GM15510 (cell line): ENCODE data around the gene SLC24A4.

Experiments used
- POLR2A ChIP-seq: IDR thresholded peaks from 3 replicates; pipeline ENCODE4 v1.6.1; 2011; ENCODE audit warnings: borderline replicate concordance; ENCODE audit not compliant: insufficient read length; ENCODE audit errors: extremely low read depth

SLC24A4 gene

DNA sequence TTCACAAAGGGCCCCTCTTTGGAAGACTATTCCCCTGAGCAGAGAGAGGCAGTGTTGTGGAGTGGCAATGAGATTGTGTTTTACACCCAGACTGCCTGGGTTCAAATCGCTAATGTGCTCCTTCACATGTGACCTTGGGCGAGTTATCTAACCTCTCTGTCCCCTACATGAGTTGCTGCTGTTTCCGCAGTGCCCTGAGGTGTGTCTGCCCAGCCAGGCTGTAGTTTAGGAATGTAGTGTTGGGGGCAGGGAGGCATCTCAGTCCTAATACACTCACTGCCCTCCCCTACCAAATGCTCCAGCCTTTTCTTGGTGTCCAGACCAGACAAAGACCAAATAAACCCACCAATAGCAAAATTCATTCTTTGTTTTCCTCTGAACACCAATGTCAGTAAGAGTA is 78.6 kb downstream of the SLC24A4 start:
- TF ChIP-seq POLR2A: no peak

DNA sequence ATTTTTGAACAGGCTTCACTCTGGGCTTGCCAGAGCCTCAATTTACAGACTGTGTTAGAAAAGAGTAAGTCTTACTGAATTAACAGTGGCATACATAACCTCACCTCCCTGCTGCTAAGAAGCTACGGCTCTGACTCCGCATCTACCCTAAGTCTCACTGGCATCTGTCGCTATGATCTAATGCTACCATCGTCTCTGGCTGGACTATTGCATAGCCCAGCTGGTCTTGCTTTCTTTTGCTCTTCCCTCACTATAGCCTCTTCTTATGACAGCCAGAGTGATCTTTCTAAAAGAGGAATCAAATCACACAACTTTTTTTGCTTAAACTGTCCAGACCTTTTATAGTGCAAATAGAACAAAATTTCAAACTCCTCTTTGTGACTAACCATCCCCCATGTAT is 81.1 kb downstream of the SLC24A4 start:
- no peak for TF ChIP-seq POLR2A

DNA sequence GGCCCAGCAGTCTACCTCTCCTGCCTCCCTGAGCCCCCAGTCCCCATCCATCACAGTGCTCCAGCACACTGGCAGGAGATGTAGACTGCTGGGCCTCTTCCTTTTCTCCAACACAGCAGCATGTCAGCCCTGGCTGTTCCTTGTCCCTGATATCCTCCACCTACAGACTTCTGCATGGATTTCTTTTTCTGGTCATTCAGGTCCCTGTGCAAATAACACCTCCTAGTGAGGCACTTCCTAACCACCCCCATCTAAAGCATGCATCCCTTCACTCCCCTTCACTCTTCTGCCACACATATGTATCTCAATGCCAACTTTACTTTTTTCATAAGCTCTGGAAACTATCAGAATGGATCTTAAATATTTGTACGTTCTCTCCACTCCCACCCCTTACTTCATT is 81.5 kb downstream of the SLC24A4 start:
- no peak for TF ChIP-seq POLR2A

DNA sequence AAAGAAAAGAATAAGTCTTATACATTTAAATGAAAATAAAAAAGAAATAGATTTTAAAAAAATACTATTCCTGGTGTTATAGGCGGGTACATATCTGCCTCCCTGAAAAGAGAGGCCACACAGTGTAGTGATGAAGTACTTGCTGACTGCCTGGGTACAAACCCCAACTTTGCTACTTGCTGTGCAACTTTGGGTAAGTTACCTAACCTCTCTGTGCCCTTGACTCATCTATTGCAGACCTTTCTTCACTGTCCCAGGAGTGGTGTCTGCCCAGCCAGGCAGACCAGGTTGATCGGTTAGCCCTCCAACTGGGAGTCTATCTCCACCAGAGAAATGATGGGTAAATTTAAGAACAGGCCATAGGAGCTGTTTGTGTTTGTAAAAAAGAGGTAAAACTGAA is 82.0 kb downstream of the SLC24A4 start:
- TF ChIP-seq POLR2A: no peak

DNA sequence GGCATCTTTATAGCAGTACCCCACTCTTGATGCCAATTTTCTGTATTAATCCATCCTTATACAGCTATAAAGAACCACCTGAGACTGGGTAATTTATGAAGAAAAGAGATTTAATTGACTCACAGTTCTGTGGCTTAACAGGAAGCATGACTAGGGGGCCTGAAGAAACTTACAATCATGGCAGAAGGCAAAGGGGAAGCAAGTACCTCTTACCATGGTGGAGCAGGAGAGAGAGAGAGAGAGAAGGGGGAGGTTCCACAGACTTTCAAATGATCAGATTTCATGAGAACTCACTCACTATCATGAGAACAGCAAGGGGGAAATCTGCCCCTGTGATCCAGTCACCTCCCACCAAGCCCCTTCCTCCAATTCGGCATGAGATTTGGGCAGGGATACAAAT is 84.4 kb downstream of the SLC24A4 start:
- TF ChIP-seq POLR2A: no peak

DNA sequence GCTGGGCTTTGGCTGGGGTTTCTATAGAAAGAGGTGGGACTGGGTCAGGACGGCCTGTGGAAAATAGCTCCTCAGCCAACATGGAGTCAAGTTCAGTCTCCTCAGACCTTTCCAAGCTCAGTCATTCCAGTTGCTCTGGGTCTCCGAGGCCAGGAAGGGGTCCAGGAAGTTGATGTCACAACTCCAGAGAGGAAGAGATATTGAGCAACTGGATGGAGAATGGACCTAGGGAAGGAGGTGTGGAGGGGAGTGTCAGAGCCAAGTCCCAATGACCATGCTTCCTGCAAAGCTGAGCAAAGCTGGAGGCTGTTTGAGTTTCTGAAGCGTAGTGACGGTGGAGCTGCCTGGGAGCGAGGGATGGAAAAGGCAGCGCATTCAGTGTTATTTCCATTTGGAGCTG is 86.1 kb downstream of the SLC24A4 start:
- no peak for TF ChIP-seq POLR2A

DNA sequence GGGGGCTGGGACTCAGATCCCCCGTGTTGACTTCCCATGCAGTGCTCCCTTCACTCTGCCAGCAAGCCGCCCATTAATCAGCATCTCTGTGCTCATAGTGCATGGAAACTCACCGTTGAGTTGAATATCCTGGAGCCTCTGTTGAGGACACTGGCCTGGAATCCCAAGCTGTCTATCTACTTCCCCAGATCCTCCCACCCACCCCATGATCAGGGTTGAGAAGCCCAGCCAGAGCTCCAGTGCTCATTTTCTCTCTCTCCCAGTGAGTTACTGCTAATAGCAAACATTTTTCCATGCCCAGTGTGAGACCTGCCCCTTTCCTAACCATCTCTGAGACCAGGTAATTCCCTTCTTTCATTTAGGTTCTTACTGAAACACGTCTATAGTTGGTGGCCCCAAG is 88.2 kb downstream of the SLC24A4 start:
- TF ChIP-seq POLR2A: no peak

DNA sequence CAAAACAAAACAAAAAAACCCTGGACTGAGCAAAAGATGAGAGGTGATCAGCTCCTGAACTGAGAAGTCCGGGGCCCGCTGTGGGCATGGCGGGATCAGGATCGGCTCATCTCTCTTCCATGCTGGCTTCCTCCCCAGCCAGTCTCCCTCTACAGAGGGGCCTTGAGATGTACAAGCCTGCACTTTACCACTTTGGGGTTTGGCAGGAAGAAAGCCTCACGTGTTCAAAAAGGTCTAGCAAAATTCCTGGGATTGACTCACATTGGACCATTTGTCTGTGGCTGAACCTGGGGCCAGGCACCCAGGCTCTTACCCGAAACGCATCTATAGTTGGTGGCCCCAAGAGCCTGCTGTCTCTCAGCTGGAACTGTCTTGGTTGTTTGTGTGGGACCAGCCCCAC is 89.0 kb downstream of the SLC24A4 start:
- TF ChIP-seq POLR2A: no peak

DNA sequence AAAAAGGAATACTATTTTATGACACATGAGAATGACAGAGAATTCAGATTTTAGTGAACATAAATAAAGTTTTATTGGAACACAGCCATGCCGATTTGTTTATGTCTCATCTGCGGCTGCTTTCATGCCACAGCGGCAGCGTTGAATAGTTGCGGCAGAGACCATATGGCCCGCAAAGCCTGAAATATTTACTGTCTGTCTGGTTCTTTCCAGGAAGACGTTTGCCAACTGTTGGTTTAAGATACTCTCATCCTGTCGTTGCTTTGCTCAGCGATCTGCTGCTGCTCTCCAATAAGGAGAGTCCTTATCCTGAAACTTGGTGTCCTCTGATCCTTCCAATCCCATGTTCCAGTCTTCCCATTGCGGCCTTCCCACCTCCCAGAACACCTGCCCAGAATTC is 89.9 kb downstream of the SLC24A4 start:
- no peak for TF ChIP-seq POLR2A

DNA sequence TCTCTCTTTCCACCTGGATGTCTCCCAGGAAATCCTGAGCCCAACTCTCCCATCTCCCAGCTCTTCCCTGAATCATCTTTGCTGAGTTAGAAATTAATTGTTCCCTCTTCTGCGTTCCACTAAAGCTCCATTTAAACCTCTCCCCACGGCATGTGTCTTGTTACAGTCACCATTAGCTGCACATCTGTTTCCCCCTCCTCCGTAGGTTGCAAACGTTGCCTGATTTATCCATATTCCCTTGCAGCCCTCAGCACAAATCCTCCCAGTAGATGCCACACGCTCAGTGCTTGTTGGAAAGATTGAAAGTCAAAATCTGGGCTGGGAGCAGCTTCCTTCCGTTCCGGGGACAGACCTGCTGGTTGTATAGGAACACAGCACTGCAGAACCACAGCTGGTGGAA is 90.4 kb downstream of the SLC24A4 start:
- TF ChIP-seq POLR2A: no peak

DNA sequence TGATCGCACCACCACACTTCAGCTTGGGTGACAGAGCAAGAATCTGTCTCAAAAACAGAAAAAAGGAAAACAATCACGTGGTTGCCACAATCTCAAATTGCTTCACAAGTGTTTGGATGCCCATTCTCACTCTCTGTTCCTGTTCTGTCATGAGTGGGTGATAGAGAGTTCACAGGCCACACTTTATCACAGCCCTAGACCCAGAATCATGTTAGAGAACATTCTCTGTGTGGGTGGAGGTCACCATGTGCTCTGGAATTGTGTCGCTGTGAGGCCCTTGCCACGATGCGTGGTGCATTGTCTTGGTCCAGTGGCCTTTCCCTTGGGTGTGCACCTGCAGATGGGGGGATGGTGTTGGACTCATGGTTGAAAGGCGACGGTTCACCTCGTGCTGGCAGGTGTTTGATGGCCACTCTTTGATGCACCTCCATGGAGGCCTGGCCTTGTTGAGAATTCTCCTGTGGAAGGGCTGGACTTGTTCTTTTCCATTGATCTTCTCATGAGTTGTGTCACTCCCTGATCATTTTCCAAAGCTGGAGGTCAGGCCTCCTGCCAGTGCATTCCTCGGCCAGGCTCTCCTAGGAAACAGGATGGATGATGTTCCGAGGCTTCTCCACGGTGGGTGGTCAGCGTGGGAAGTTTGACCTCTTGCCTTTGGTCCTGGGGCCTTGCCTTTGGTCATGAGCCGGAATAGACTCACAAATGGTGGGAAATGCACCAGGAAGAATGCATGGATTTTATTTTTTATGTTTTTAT is 91.9 kb downstream of the SLC24A4 start:
- TF ChIP-seq POLR2A: no peak

DNA sequence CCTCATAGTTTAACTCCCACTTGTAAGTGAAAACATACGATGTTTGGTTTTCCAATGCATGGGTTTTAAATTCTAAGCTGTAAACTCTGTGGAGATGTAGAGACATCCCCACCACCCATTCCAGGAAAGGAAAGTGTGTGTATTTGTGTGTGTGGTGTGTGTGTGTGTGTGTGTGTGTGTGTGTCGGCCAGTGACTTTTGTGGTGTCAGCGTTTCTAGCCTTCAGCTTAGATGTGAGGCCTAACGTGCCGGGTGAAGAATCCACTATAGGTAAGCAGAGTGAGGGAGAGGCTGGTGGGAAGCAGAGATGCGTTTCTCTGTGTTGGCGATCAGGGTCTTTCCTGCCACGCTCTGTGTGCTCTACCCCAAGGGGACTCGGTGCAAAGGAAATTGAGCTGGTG is 93.0 kb downstream of the SLC24A4 start:
- no peak for TF ChIP-seq POLR2A

DNA sequence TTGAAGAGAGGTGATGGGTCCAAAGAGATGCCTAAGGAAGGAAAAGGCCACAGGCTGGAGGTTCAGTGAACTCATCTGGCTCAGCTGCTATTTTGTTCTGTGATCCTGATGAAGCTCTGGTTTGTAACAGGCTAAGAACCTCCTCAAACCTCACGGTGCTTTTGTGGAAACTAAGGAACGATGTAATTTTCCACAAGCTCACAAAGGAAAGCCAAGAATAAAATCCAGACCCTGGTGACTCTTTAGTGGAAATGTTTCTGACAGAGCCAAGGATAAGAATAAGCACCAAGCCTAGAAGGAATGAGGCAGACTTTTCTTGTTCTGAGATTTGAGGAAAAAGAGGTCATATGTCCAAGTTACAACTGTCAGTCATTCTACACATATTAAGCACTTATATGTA is 93.6 kb downstream of the SLC24A4 start:
- TF ChIP-seq POLR2A: no peak

DNA sequence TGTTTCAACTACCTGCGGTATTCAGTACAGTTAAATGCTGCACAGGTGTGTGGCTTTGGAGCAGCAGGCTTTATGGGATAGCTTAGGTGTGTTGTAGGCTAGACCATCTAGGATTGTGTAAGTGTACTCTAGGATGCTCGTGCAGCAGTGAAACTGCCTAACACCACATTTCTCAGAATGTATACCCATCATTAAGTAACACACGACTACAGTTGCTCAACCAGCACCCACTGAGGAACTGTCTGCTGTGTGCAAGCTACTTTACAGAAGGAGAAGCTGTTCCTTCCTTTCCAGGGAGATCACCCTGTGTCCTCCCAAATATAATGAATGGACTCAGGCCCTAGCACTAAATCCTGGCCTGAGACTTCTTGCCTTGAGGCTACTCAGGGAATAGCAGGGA is 94.8 kb downstream of the SLC24A4 start:
- TF ChIP-seq POLR2A: no peak

DNA sequence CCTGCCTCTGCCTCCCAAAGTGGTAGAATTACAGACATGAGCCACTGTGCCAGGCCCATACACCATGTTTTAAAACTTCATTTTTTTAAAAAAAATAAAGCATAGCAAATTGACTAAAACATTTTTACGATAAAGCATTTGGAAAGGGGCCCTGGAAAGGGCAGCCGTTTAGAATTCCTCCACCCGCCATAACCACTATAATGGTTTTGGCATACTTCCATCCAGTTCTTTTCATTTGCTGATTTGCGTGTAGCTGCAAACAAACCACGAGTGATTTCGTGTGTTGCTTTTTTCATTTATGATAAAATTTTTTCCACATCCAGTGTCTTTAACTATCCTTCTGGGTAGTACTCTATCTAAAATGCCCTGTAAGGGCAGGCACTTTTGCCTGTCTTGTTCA is 98.8 kb downstream of the SLC24A4 start:
- no peak for TF ChIP-seq POLR2A

DNA sequence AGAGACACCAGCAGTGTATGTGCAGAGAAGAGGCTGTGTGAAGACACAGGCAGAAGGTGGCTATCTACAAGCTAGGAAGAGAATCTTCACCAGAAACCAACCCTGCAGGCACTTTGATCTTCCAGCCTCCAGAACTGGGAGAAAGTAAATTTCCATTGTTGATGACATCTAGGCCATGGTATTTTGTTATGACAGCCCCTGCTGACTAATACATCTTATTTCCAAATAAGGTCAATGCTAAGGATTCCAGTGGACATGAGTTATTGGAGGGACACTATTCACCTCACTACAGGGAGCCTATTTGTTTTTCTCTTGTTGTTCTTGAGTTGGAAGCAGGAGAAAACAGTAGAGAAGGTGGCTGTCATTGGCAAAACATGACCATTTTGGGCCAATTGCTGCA is 102.1 kb downstream of the SLC24A4 start:
- TF ChIP-seq POLR2A: no peak

DNA sequence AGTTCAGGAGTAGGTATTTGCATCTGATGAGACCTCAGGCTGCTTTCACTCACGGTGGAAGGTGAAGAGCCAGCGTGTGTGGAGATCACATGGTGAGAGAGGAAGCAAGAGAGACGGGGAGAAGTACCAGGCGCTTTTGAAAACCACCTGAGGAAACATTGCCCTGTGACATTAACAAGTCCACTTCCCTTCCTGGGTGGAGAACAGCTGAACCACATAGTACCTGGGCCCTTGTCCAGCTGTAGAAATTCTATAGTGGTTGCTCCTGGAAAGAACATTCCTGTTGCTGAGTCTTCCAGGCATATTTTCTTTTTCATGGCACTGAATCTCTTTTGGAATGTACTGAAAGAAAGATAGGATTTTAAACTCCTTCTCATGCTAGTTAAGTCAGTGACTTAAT is 103.3 kb downstream of the SLC24A4 start:
- no peak for TF ChIP-seq POLR2A

DNA sequence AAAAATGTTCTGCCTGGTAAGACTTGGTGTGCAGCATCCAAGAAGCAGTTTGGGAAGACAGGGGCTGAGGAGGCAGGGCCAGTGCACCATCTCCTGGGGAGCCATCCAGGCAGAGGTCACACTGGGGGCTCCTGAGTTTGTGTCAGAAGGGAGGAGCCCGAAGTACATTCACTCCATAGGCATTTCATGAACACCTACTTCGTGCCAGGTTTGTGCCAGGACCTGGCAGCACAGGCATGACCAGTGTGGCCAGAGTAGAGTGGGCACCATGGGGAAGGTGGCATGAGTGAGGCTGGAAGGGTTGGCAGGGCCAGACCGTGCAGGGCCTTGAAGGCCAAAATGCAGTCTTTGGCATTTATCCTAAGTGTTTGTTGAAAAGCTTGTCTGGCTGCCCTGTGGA is 104.1 kb downstream of the SLC24A4 start:
- no peak for TF ChIP-seq POLR2A

DNA sequence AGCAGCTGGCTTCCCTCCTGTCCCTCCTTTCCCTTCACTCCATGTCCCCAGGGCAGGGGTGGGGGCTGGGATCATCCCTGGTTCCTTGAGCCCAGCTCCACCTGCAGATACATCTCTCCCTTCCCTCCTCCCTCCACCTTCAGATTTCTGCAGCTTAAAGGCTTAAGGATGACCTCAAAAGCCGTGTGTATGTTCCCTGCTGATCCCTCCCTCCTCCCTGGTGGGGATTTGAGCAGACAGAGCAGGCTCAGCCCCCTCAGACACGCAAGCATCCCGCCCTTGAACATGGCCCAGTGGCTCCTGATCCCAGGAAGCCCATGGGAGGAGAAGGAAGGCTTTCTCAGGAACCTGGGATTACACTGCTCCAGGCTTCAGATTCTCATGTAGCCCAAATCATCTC is 107.7 kb downstream of the SLC24A4 start:
- no peak for TF ChIP-seq POLR2A
